Transverse colon (tissue), 1 donor: ENCODE measurements around the gene CDHR2.

ENCODE experiments used
- EP300 ChIP-seq: sonication (generic); formaldehyde crosslinking; IDR thresholded peaks from one replicate; pipeline ENCODE4 v1.6.1; 2017; ENCODE audit warnings: antibody characterized with exemption, low read depth
- POLR2A ChIP-seq: fragments of 450-650 bp; IDR thresholded peaks from one replicate; pipeline ENCODE4 v1.6.1; 2016; ENCODE audit warnings: antibody characterized with exemption, mild to moderate bottlenecking, moderate library complexity

- no peak for TF ChIP-seq EP300
- no peak for TF ChIP-seq POLR2A
Observed at GRCh38 chr5:176514244-176514950, 34.7 kb upstream of the CDHR2 start.
